Neural progenitor cell (in vitro differentiated cells): ENCODE results near the gene ASB3. TPM values are rescaled to one million over a fixed set of nuclear protein-coding genes. Genes with fewer than 3 reads are reported as not detected.
"Not testable (repeated sequence)": the region's sequence is repeated elsewhere in the genome, so short reads cannot be mapped to it uniquely, and the experiment has no call there.

Experiments
- DNase-seq: peaks from one replicate; pipeline ENCODE4 v3.0.0-alpha.2; 2016; ENCODE audit warnings: low spot score
- H2AFZ ChIP-seq: fragments of 200-600 bp; sonication (generic); replicated peaks from 2 replicates; pipeline ENCODE4 v1.6.1; 2016; ENCODE audit warnings: antibody characterized with exemption
- H3F3A ChIP-seq: fragments of 200-600 bp; sonication (generic); 2 replicates; pipeline ENCODE4 v1.6.1; 2016; ENCODE audit warnings: antibody characterized with exemption, low read depth
- H3K27ac ChIP-seq: fragments of 200-600 bp; sonication (generic); 2 replicates; pipeline ENCODE4 v1.5.1; 2016; ENCODE audit warnings: mild to moderate bottlenecking
- H3K27me3 ChIP-seq: fragments of 200-600 bp; sonication (generic); 2 replicates; pipeline ENCODE4 v1.6.1; 2016; ENCODE audit warnings: mild to moderate bottlenecking, moderate library complexity
- H3K36me3 ChIP-seq: fragments of 200-600 bp; sonication (generic); 2 replicates; pipeline ENCODE4 v1.5.1; 2016
- H3K4me1 ChIP-seq: fragments of 200-600 bp; sonication (generic); 2 replicates; pipeline ENCODE4 v1.6.1; 2016; ENCODE audit warnings: mixed run types
- H3K4me2 ChIP-seq: fragments of 200-600 bp; sonication (generic); 2 replicates; pipeline ENCODE4 v1.6.1; 2016
- H3K4me3 ChIP-seq: fragments of 200-600 bp; sonication (generic); 2 replicates; pipeline ENCODE4 v1.5.1; 2016
- H3K79me2 ChIP-seq: fragments of 200-600 bp; sonication (generic); 2 replicates; pipeline ENCODE4 v1.6.1; 2016; ENCODE audit warnings: low read depth
- H3K9ac ChIP-seq: fragments of 200-600 bp; sonication (generic); 2 replicates; pipeline ENCODE4 v1.6.1; 2016
- H3K9me3 ChIP-seq: fragments of 200-600 bp; sonication (generic); 2 replicates; pipeline ENCODE4 v1.5.1; 2016; ENCODE audit warnings: low read depth
- H4K20me1 ChIP-seq: fragments of 200-600 bp; sonication (generic); 2 replicates; pipeline ENCODE4 v1.6.1; 2016; ENCODE audit warnings: low read depth
- H3K27ac Mint-ChIP-seq: 3 replicates; pipeline ENCODE4 v1.8.0; 2021; ENCODE audit warnings: mixed read lengths
- H3K27me3 Mint-ChIP-seq: 2 replicates; pipeline ENCODE4 v1.8.0; 2022; ENCODE audit warnings: low read depth, mild to moderate bottlenecking, inconsistent platforms, moderate library complexity, mixed read lengths; ENCODE audit not compliant: insufficient read depth
- H3K36me3 Mint-ChIP-seq: 3 replicates; pipeline ENCODE4 v1.8.0; 2021; ENCODE audit warnings: mixed read lengths
- H3K4me1 Mint-ChIP-seq: 3 replicates; pipeline ENCODE4 v1.8.0; 2021; ENCODE audit warnings: mixed read lengths
- H3K4me3 Mint-ChIP-seq: 3 replicates; pipeline ENCODE4 v1.8.0; 2021; ENCODE audit warnings: mild to moderate bottlenecking, moderate library complexity, mixed read lengths
- H3K9me3 Mint-ChIP-seq: 3 replicates; pipeline ENCODE4 v1.8.0; 2020; ENCODE audit warnings: mixed read lengths
- EZH2 ChIP-seq: fragments of 200-600 bp; sonication (generic); IDR thresholded peaks from 2 replicates; pipeline ENCODE4 v1.6.1; 2017; ENCODE audit warnings: antibody characterized with exemption, mild to moderate bottlenecking, moderate library complexity
- EZH2phosphoT487 ChIP-seq: fragments of 200-600 bp; sonication (generic); IDR thresholded peaks from 2 replicates; pipeline ENCODE4 v1.6.1; 2017; ENCODE audit warnings: antibody characterized with exemption
- total RNA-seq: library from RNA; depleted of rRNA; stranded (reverse); fragments of >200 nt; gene quantifications from 2 replicates; pipeline ENCODE4 v1.2.3, GENCODE V29; 2015; ENCODE audit warnings: low replicate concordance
- TF ChIP-seq, protein P1 (sequence below): fragments of 200-600 bp; sonication (generic); IDR thresholded peaks from 2 replicates; pipeline ENCODE4 v1.5.1; 2017; ENCODE audit warnings: antibody characterized with exemption, mild to moderate bottlenecking

Gene ASB3
- total RNA-seq, 1 donor from 2014 or later, result 71.9 TPM

DNA sequence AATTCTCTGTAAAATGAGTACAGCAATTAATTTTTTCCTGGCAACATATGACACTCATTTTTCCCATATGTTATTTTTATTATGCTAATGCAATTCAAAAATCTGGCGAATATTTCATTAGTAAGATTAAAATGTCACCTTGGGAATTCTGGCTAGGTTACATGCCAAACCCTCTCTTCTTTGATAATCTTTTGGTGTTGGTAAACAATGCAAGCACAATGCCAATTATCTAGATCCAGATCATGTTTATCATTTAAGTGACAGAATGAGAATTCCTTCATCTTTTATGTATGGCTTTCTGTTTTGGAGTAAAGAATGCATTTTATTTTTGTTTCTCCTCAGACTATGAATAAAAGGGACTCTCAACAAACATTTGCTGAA, 39.3 kb upstream of the ASB3 start:
- Histone ChIP-seq H3K4me3 (no peak overlapping the region), H3K4me1 (peaks cover 19% of the 10 kb centered on the region), H3K79me2 (no peaks in the 10 kb centered on the region), H2AFZ (no peak overlapping the region), H3K4me2 (no peak overlapping the region), H3F3A (peaks cover 13% of the 10 kb centered on the region), H3K9ac (no peak overlapping the region), H3K27ac (no peak overlapping the region), H3K27me3 (no peaks in the 10 kb centered on the region), H3K36me3 (no peaks in the 10 kb centered on the region), H4K20me1 (no peaks in the 10 kb centered on the region), H3K9me3 (no peaks in the 10 kb centered on the region)
- Mint-ChIP-seq H3K27me3 (no peaks in the 10 kb centered on the region), H3K27ac (no peak overlapping the region), H3K9me3 (no peaks in the 10 kb centered on the region), H3K36me3 (no peaks in the 10 kb centered on the region), H3K4me3 (no peak overlapping the region), H3K4me1 (peaks cover 12% of the 10 kb centered on the region)
- no peak for DNase-seq
- TF ChIP-seq EZH2phosphoT487 (no peak), EZH2 (no peak)
- TF ChIP-seq, protein P1, sequence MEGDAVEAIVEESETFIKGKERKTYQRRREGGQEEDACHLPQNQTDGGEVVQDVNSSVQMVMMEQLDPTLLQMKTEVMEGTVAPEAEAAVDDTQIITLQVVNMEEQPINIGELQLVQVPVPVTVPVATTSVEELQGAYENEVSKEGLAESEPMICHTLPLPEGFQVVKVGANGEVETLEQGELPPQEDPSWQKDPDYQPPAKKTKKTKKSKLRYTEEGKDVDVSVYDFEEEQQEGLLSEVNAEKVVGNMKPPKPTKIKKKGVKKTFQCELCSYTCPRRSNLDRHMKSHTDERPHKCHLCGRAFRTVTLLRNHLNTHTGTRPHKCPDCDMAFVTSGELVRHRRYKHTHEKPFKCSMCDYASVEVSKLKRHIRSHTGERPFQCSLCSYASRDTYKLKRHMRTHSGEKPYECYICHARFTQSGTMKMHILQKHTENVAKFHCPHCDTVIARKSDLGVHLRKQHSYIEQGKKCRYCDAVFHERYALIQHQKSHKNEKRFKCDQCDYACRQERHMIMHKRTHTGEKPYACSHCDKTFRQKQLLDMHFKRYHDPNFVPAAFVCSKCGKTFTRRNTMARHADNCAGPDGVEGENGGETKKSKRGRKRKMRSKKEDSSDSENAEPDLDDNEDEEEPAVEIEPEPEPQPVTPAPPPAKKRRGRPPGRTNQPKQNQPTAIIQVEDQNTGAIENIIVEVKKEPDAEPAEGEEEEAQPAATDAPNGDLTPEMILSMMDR, result no peak

DNA sequence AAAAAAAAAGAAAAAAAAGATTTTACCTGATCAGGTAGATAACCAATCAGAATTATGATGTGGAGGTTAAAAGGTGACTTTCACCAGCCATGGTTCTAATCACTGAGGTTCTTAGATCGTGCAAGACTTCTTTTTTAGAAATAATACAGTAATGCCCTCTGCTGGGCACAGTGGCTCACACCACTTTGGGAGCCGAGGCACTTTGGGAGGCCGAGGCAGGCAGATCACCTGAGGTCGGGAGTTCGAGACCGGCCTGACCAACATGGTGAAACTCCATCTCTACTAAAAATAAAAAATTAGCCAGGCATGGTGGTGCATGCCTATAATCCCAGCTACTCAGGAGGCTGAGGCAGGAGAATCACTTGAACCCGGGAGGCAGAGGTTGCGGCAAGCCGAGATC, 36.9 kb upstream of the ASB3 start:
- H3K79me2 ChIP-seq, H3K36me3 Mint-ChIP-seq, H3K4me3 ChIP-seq, H3K27ac ChIP-seq, H2AFZ ChIP-seq, H3K27ac Mint-ChIP-seq, H3K27me3 ChIP-seq, H3K27me3 Mint-ChIP-seq, H3K36me3 ChIP-seq, H3K9me3 Mint-ChIP-seq, H3K4me3 Mint-ChIP-seq, H3K9ac ChIP-seq, H3K9me3 ChIP-seq, H3K4me2 ChIP-seq, H4K20me1 ChIP-seq: not testable (repeated sequence)
- TF ChIP-seq, protein P1, result peak; percentile 40
- peaks cover 19% of the 10 kb centered on the region for H3K4me1 ChIP-seq
- DNase-seq, result peak; percentile 11
- peaks cover 13% of the 10 kb centered on the region for H3F3A ChIP-seq
- H3K4me1 Mint-ChIP-seq, result peaks cover 12% of the 10 kb centered on the region

GRCh38 chr2:53821810-53822209, 35.1 kb upstream of the ASB3 start:
- Histone ChIP-seq H3K4me3 (no peak overlapping the region), H3K27ac (no peak overlapping the region), H3K4me1 (peaks cover 6% of the 10 kb centered on the region), H2AFZ (no peak overlapping the region), H3K27me3 (no peaks in the 10 kb centered on the region), H4K20me1 (no peaks in the 10 kb centered on the region), H3F3A (no peaks in the 10 kb centered on the region), H3K79me2 (no peaks in the 10 kb centered on the region), H3K9me3 (no peaks in the 10 kb centered on the region), H3K9ac (no peak overlapping the region), H3K36me3 (peaks cover 4% of the 10 kb centered on the region), H3K4me2 (no peak overlapping the region)
- Mint-ChIP-seq H3K9me3 (no peaks in the 10 kb centered on the region), H3K4me1 (peaks cover 2% of the 10 kb centered on the region), H3K27me3 (no peaks in the 10 kb centered on the region), H3K4me3 (no peak overlapping the region), H3K36me3 (peaks cover 2% of the 10 kb centered on the region), H3K27ac (no peak overlapping the region)
- TF ChIP-seq EZH2 (no peak), EZH2phosphoT487 (no peak)
- TF ChIP-seq, protein P1, result no peak
- DNase-seq, result no peak

DNA sequence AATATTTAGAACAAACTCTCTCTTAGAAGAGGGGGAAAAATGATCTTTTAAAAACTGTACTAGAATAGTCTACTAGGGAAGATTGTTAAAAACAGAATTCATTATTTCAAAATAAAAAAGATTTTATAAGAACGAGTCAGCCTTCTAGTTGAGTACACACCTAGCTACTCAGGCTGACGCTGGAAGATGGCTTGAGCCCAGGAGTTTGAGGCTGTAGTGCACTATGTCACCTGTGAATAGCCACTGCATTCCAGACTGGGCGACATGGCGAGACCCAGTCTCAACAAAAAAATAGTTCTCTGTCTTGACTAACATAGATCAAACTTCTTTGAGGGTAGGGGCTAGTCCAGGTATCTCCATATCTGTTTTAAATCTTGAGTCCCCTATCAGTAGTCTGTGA, 34.0 kb upstream of the ASB3 start:
- no peak overlapping the region for H3K4me2 ChIP-seq
- no peak overlapping the region for H3K4me3 ChIP-seq
- Mint-ChIP-seq H3K4me1 (no peaks in the 10 kb centered on the region), H3K36me3 (peaks cover 5% of the 10 kb centered on the region), H3K27me3 (peaks cover 2% of the 10 kb centered on the region), H3K27ac (no peak overlapping the region), H3K4me3 (no peak overlapping the region), H3K9me3 (no peaks in the 10 kb centered on the region)
- no peak for DNase-seq
- H4K20me1 ChIP-seq, result no peaks in the 10 kb centered on the region
- peaks cover 4% of the 10 kb centered on the region for H3K36me3 ChIP-seq
- H3K27ac ChIP-seq, result no peak overlapping the region
- no peak overlapping the region for H3K9ac ChIP-seq
- no peaks in the 10 kb centered on the region for H3K27me3 ChIP-seq
- H3F3A ChIP-seq, result no peaks in the 10 kb centered on the region
- H3K4me1 ChIP-seq, result no peaks in the 10 kb centered on the region
- H3K79me2 ChIP-seq, result no peaks in the 10 kb centered on the region
- TF ChIP-seq EZH2phosphoT487 (no peak), EZH2 (no peak)
- TF ChIP-seq, protein P1, result no peak
- no peak overlapping the region for H2AFZ ChIP-seq
- no peaks in the 10 kb centered on the region for H3K9me3 ChIP-seq
